ENCODE data around the gene PTPRG. TPM values are rescaled to one million over a fixed set of nuclear protein-coding genes. Genes with fewer than 3 reads are reported as not detected.

The PTPRG gene
- total RNA-seq, 1 donor from 2014 or later = 39.6 TPM

DNA sequence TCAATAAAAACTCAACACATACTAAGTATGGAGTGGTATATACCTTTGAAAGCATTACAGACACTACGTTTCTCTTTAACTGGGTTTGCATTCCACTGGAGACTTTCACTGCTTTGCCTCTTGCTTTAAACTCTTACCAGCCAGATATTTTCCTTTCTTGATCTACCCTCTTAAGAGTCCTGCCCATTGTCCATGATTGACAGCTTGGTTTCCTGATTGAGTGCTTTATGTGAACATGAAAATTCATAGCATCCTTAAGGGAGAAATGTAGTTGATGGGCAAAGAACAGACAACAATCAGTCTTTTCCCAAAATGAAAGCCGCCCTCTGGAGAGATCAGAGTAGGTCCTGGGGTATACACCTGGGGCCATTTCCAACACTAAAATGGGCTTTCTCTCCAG, 78.6 kb downstream of the PTPRG start:
- Histone ChIP-seq H3K9me3 (ENCODE audit: insufficient read depth, low read depth, low read length) (no peaks in the 10 kb centered on the region), H3K4me2 (ENCODE audit: low read length) (no peak overlapping the region), H3K36me3 (ENCODE audit: insufficient read depth, low read length) (no peaks in the 10 kb centered on the region), H3K9ac (ENCODE audit: low read length) (no peak overlapping the region), H3K27ac (ENCODE audit: low read depth, low read length) (no peak overlapping the region), H2AFZ (ENCODE audit: low read depth, low read length) (no peak overlapping the region), H3K4me3 (ENCODE audit: insufficient read depth, low read depth, low read length) (no peak overlapping the region), H3K79me2 (ENCODE audit: insufficient read depth, low read length) (peaks cover 14% of the 10 kb centered on the region), H4K20me1 (ENCODE audit: insufficient read depth, low read length) (peaks cover 35% of the 10 kb centered on the region), H3K27me3 (ENCODE audit: insufficient read depth, low read length) (no peaks in the 10 kb centered on the region), H3K4me1 (ENCODE audit: insufficient read depth, low read length) (peaks cover 10% of the 10 kb centered on the region)
- FAIRE-seq = no peak
- Mint-ChIP-seq H3K27ac (ENCODE audit: unreplicated experiment) (no peak overlapping the region), H3K36me3 (ENCODE audit: low read depth, unreplicated experiment) (no peaks in the 10 kb centered on the region), H3K9me3 (ENCODE audit: unreplicated experiment) (no peaks in the 10 kb centered on the region), H3K27me3 (ENCODE audit: low read depth, unreplicated experiment) (no peaks in the 10 kb centered on the region), H3K4me1 (ENCODE audit: low read depth, unreplicated experiment) (no peaks in the 10 kb centered on the region), H3K4me3 (ENCODE audit: unreplicated experiment) (no peak overlapping the region)
- DNase-seq (ENCODE audit: low read depth) = no peak
- TF ChIP-seq EZH2 (IDR thresholded peaks at IDR 0.05; ENCODE audit: insufficient read depth, low read length) = no peak
- TF ChIP-seq, protein P1, sequence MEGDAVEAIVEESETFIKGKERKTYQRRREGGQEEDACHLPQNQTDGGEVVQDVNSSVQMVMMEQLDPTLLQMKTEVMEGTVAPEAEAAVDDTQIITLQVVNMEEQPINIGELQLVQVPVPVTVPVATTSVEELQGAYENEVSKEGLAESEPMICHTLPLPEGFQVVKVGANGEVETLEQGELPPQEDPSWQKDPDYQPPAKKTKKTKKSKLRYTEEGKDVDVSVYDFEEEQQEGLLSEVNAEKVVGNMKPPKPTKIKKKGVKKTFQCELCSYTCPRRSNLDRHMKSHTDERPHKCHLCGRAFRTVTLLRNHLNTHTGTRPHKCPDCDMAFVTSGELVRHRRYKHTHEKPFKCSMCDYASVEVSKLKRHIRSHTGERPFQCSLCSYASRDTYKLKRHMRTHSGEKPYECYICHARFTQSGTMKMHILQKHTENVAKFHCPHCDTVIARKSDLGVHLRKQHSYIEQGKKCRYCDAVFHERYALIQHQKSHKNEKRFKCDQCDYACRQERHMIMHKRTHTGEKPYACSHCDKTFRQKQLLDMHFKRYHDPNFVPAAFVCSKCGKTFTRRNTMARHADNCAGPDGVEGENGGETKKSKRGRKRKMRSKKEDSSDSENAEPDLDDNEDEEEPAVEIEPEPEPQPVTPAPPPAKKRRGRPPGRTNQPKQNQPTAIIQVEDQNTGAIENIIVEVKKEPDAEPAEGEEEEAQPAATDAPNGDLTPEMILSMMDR (IDR thresholded peaks at IDR 0.05; ENCODE audit: insufficient read depth, low read depth, low read length) = no peak

DNA sequence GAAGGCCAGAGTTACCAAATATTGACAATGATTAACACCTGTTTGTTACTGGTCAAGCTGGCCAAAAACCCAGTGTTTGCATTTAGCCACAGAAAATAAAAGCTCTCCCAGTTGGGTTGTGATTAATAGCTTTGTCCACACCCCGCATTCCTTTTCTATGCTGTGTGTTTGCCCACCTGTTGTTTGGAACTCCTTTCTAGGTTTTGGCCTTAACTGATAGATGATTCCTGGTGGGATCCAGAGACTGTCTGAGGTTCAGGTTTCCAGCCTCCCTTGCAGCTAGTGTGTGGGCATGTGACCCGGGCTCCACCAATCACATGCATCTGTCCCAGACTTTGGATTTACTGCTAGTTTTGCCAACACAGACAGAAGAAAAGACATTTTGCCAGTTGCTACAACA, 83.8 kb downstream of the PTPRG start:
- Mint-ChIP-seq H3K4me1 (ENCODE audit: low read depth, unreplicated experiment) (no peaks in the 10 kb centered on the region), H3K36me3 (ENCODE audit: low read depth, unreplicated experiment) (peaks cover 5% of the 10 kb centered on the region), H3K9me3 (ENCODE audit: unreplicated experiment) (peaks cover 6% of the 10 kb centered on the region), H3K27ac (ENCODE audit: unreplicated experiment) (no peak overlapping the region), H3K27me3 (ENCODE audit: low read depth, unreplicated experiment) (no peaks in the 10 kb centered on the region), H3K4me3 (ENCODE audit: unreplicated experiment) (no peak overlapping the region)
- FAIRE-seq (no peak), DNase-seq (ENCODE audit: low read depth) (no peak)
- Histone ChIP-seq H3K4me3 (ENCODE audit: insufficient read depth, low read depth, low read length) (no peak overlapping the region), H3K9me3 (ENCODE audit: insufficient read depth, low read depth, low read length) (no peaks in the 10 kb centered on the region), H3K27me3 (ENCODE audit: insufficient read depth, low read length) (no peaks in the 10 kb centered on the region), H4K20me1 (ENCODE audit: insufficient read depth, low read length) (peaks cover 43% of the 10 kb centered on the region), H3K9ac (ENCODE audit: low read length) (no peak overlapping the region), H3K4me2 (ENCODE audit: low read length) (no peak overlapping the region), H3K4me1 (ENCODE audit: insufficient read depth, low read length) (no peaks in the 10 kb centered on the region), H3K79me2 (ENCODE audit: insufficient read depth, low read length) (peaks cover 29% of the 10 kb centered on the region), H3K27ac (ENCODE audit: low read depth, low read length) (no peak overlapping the region), H2AFZ (ENCODE audit: low read depth, low read length) (no peak overlapping the region), H3K36me3 (ENCODE audit: insufficient read depth, low read length) (no peaks in the 10 kb centered on the region)
- no peak for TF ChIP-seq EZH2 (IDR thresholded peaks at IDR 0.05; ENCODE audit: insufficient read depth, low read length)
- TF ChIP-seq, protein P1 (IDR thresholded peaks at IDR 0.05; ENCODE audit: insufficient read depth, low read depth, low read length) = no peak

DNA sequence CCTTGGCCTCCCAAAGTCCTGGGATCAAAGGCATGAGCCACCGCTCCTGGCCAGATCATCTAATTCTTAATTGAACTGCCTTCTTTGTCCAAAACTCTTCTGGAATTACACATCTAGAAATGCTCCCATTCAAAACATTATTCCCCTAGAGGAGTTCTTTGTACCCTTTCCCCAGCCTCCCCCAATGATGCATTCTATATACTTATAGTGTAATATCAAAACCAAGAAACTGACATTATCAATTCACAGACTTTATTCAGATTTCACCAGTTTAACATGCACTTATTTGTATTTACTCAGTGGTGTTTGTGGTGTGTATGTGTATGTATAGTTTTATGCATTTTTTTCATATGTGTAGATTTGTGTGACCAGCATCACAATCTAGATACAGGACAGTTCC, 85.0 kb downstream of the PTPRG start:
- H3K9me3 Mint-ChIP-seq (ENCODE audit: unreplicated experiment) = peaks cover 6% of the 10 kb centered on the region
- no peaks in the 10 kb centered on the region for H3K4me1 ChIP-seq (ENCODE audit: insufficient read depth, low read length)
- no peak overlapping the region for H3K9ac ChIP-seq (ENCODE audit: low read length)
- H4K20me1 ChIP-seq (ENCODE audit: insufficient read depth, low read length) = peaks cover 36% of the 10 kb centered on the region
- no peaks in the 10 kb centered on the region for H3K27me3 ChIP-seq (ENCODE audit: insufficient read depth, low read length)
- no peaks in the 10 kb centered on the region for H3K27me3 Mint-ChIP-seq (ENCODE audit: low read depth, unreplicated experiment)
- H3K27ac ChIP-seq (ENCODE audit: low read depth, low read length) = no peak overlapping the region
- FAIRE-seq (no peak), DNase-seq (ENCODE audit: low read depth) (no peak)
- no peak overlapping the region for H3K27ac Mint-ChIP-seq (ENCODE audit: unreplicated experiment)
- peaks cover 26% of the 10 kb centered on the region for H3K79me2 ChIP-seq (ENCODE audit: insufficient read depth, low read length)
- TF ChIP-seq EZH2 (IDR thresholded peaks at IDR 0.05; ENCODE audit: insufficient read depth, low read length) = no peak
- no peaks in the 10 kb centered on the region for H3K4me1 Mint-ChIP-seq (ENCODE audit: low read depth, unreplicated experiment)
- no peaks in the 10 kb centered on the region for H3K9me3 ChIP-seq (ENCODE audit: insufficient read depth, low read depth, low read length)
- H3K4me2 ChIP-seq (ENCODE audit: low read length) = no peak overlapping the region
- H2AFZ ChIP-seq (ENCODE audit: low read depth, low read length) = no peak overlapping the region
- H3K36me3 ChIP-seq (ENCODE audit: insufficient read depth, low read length) = no peaks in the 10 kb centered on the region
- H3K4me3 ChIP-seq (ENCODE audit: insufficient read depth, low read depth, low read length) = no peak overlapping the region
- H3K36me3 Mint-ChIP-seq (ENCODE audit: low read depth, unreplicated experiment) = peaks cover 5% of the 10 kb centered on the region
- no peak overlapping the region for H3K4me3 Mint-ChIP-seq (ENCODE audit: unreplicated experiment)
